ENCODE measurements around the gene ZGLP1. TPM values are rescaled to one million over a fixed set of nuclear protein-coding genes. Genes with fewer than 3 reads are reported as not detected.

ZGLP1 gene
- total and polyA plus RNA-seq, 7 donors, result 1.1 to 6.0 (median 3.0) TPM; not detected in 1

GRCh38 chr19:10256970-10257615 is 52.5 kb downstream of the ZGLP1 start:
- H3K36me3 ChIP-seq, result peaks cover 32 to 63% (median 38%) of the 10 kb centered on the region in 4 donors
- H3K9me3 ChIP-seq, result no peaks in the 10 kb centered on the region
- no peak for DNase-seq
- H3K27me3 ChIP-seq, result no peaks in the 10 kb centered on the region
- 82 to 89% methylated on average over 9 of the region's 9 CpGs for WGBS, 2 donors
- TF ChIP-seq EP300 (IDR thresholded peaks at IDR 0.05), result no peak
- no peak for TF ChIP-seq POLR2A (IDR thresholded peaks at IDR 0.05)
- TF ChIP-seq POLR2AphosphoS5 (IDR thresholded peaks at IDR 0.05), result no peak
- no peak for TF ChIP-seq CTCF (IDR thresholded peaks at IDR 0.05)
- intact Hi-C loops (cut with DNase I), result no loop called here
- H3K27ac ChIP-seq, result no peak overlapping the region
- peaks cover 0 to 12% (median 7%) of the 10 kb centered on the region in 4 donors for H3K4me1 ChIP-seq
- no peak overlapping the region for H3K4me3 ChIP-seq

- DNase-seq, result no peak
- 83 to 89% methylated on average over 18 of the region's 18 CpGs for WGBS, 2 donors
- intact Hi-C loops (cut with DNase I), result no loop called here
Observed at GRCh38 chr19:10256551-10256950, 53.1 kb downstream of the ZGLP1 start.

GRCh38 chr19:10255358-10255757 is 54.3 kb downstream of the ZGLP1 start:
- H3K4me1 ChIP-seq, result peaks cover 0 to 21% (median 13%) of the 10 kb centered on the region in 4 donors
- no peak overlapping the region for H3K4me3 ChIP-seq
- H3K27me3 ChIP-seq, result no peaks in the 10 kb centered on the region
- H3K27ac ChIP-seq, result no peak overlapping the region
- H3K36me3 ChIP-seq, result peaks cover 32 to 63% (median 38%) of the 10 kb centered on the region in 4 donors
- no peak for DNase-seq
- no peak for TF ChIP-seq POLR2A (IDR thresholded peaks at IDR 0.05)
- intact Hi-C loops (cut with DNase I), result no loop called here
- 95% methylated on average over 2 of the region's 2 CpGs for WGBS, 2 donors
- no peaks in the 10 kb centered on the region for H3K9me3 ChIP-seq

More at GRCh38 chr19:10256551-10256950, 53.1 kb downstream of the ZGLP1 start:
- H3K9me3 ChIP-seq, result no peaks in the 10 kb centered on the region
- peaks cover 0 to 12% (median 7%) of the 10 kb centered on the region in 4 donors for H3K4me1 ChIP-seq
- TF ChIP-seq POLR2A (IDR thresholded peaks at IDR 0.05), result no peak
- no peak overlapping the region for H3K27ac ChIP-seq
- no peaks in the 10 kb centered on the region for H3K27me3 ChIP-seq
- H3K4me3 ChIP-seq, result no peak overlapping the region
- H3K36me3 ChIP-seq, result peaks cover 32 to 63% (median 38%) of the 10 kb centered on the region in 4 donors

Small RNA genes within 50 kb of the gene (small RNA-seq; reads per million reads assigned to genes)
- 0 reads per million in 3 donors for gene AC011511.1
- 0 reads per million in 3 donors for gene AC011511.4

Other genes starting within 250 kb of the ZGLP1 start
- 10 to 100 TPM; 25.3 to 44.9 (median 27.9) TPM for gene SHFL, start 223.5 kb downstream of the ZGLP1 start, total RNA-seq
- 10 to 100 TPM; 17.1 to 39.0 (median 23.4) TPM for gene SHFL, start 223.5 kb downstream of the ZGLP1 start, polyA plus RNA-seq
- not detected for gene ANGPTL6, start 207.1 kb downstream of the ZGLP1 start, total RNA-seq
- 1 to 10 TPM in 1 of 3 donors, under 1 TPM in 1, not detected in 1; 0.69 to 1.6 TPM for gene ANGPTL6, start 207.1 kb downstream of the ZGLP1 start, polyA plus RNA-seq
- 10 to 100 TPM; 24.6 to 29.1 (median 25.8) TPM for gene PPAN, start 203.5 kb downstream of the ZGLP1 start, total RNA-seq
- 10 to 100 TPM; 16.2 to 58.7 (median 18.5) TPM for gene PPAN, start 203.5 kb downstream of the ZGLP1 start, polyA plus RNA-seq
- 10 to 100 TPM in 1 of 4 donors, 1 to 10 TPM in 3; 2.9 to 10.3 (median 6.3) TPM for gene P2RY11, start 198.1 kb downstream of the ZGLP1 start, total RNA-seq
- gene P2RY11, start 198.1 kb downstream of the ZGLP1 start, polyA plus RNA-seq, result 10 to 100 TPM in 1 of 3 donors, 1 to 10 TPM in 2; 1.2 to 18.5 (median 1.8) TPM
- 100 to 1,000 TPM; 278 to 392 (median 336) TPM for gene EIF3G, start 189.9 kb downstream of the ZGLP1 start, total RNA-seq
- gene EIF3G, start 189.9 kb downstream of the ZGLP1 start, polyA plus RNA-seq, result 100 to 1,000 TPM; 103 to 210 (median 202) TPM
- 10 to 100 TPM; 22.1 to 47.6 (median 34.9) TPM for gene DNMT1, start 114.9 kb downstream of the ZGLP1 start, total RNA-seq
- 10 to 100 TPM; 12.0 to 47.9 (median 13.6) TPM for gene DNMT1, start 114.9 kb downstream of the ZGLP1 start, polyA plus RNA-seq
- 10 to 100 TPM in 3 of 4 donors, 1 to 10 TPM in 1; 7.1 to 13.0 (median 10.6) TPM for gene S1PR2, start 78.5 kb downstream of the ZGLP1 start, total RNA-seq
- gene S1PR2, start 78.5 kb downstream of the ZGLP1 start, polyA plus RNA-seq, result 1 to 10 TPM; 1.2 to 3.6 (median 3.5) TPM
- 10 to 100 TPM; 37.9 to 68.9 (median 62.8) TPM for gene MRPL4, start 57.6 kb downstream of the ZGLP1 start, total RNA-seq
- 10 to 100 TPM; 45.1 to 85.2 (median 51.1) TPM for gene MRPL4, start 57.6 kb downstream of the ZGLP1 start, polyA plus RNA-seq
- 10 to 100 TPM; 11.0 to 33.1 (median 13.5) TPM for gene ICAM1, start 38.7 kb downstream of the ZGLP1 start, total RNA-seq
- 10 to 100 TPM in 2 of 3 donors, 1 to 10 TPM in 1; 5.4 to 27.0 (median 15.7) TPM for gene ICAM1, start 38.7 kb downstream of the ZGLP1 start, polyA plus RNA-seq
- not detected for gene ICAM4, start 22.9 kb downstream of the ZGLP1 start, total RNA-seq
- gene ICAM4, start 22.9 kb downstream of the ZGLP1 start, polyA plus RNA-seq, result under 1 TPM in 1 of 3 donors, not detected in 2; 0.42 TPM
- gene ICAM5, start 19.9 kb downstream of the ZGLP1 start, total RNA-seq, result under 1 TPM in 2 of 4 donors, not detected in 2; 0.54 to 0.83 TPM
- under 1 TPM in 2 of 3 donors, not detected in 1; 0.23 to 0.92 TPM for gene ICAM5, start 19.9 kb downstream of the ZGLP1 start, polyA plus RNA-seq
- gene FDX2, start 6.2 kb upstream of the ZGLP1 start, total RNA-seq, result 10 to 100 TPM; 25.2 to 45.9 (median 31.9) TPM
- gene FDX2, start 6.2 kb upstream of the ZGLP1 start, polyA plus RNA-seq, result 10 to 100 TPM; 19.2 to 21.6 (median 20.1) TPM
- 10 to 100 TPM; 10.0 to 28.5 (median 14.9) TPM for gene RAVER1, start 23.7 kb upstream of the ZGLP1 start, total RNA-seq
- gene RAVER1, start 23.7 kb upstream of the ZGLP1 start, polyA plus RNA-seq, result 10 to 100 TPM in 2 of 3 donors, 1 to 10 TPM in 1; 8.4 to 37.0 (median 14.8) TPM
- gene ICAM3, start 29.8 kb upstream of the ZGLP1 start, total RNA-seq, result 1 to 10 TPM; 1.9 to 4.2 (median 3.4) TPM
- gene ICAM3, start 29.8 kb upstream of the ZGLP1 start, polyA plus RNA-seq, result 10 to 100 TPM; 24.5 to 45.2 (median 35.4) TPM
- gene TYK2, start 70.8 kb upstream of the ZGLP1 start, total RNA-seq, result 100 to 1,000 TPM in 1 of 4 donors, 10 to 100 TPM in 3; 36.7 to 125 (median 50.3) TPM
- 100 to 1,000 TPM in 1 of 3 donors, 10 to 100 TPM in 2; 35.6 to 117 (median 38.4) TPM for gene TYK2, start 70.8 kb upstream of the ZGLP1 start, polyA plus RNA-seq
- gene CDC37, start 93.7 kb upstream of the ZGLP1 start, total RNA-seq, result 100 to 1,000 TPM; 106 to 144 (median 118) TPM
- gene CDC37, start 93.7 kb upstream of the ZGLP1 start, polyA plus RNA-seq, result 100 to 1,000 TPM; 129 to 294 (median 146) TPM
- 10 to 100 TPM in 3 of 4 donors, 1 to 10 TPM in 1; 7.6 to 14.7 (median 12.9) TPM for gene PDE4A, start 110.7 kb upstream of the ZGLP1 start, total RNA-seq
- gene PDE4A, start 110.7 kb upstream of the ZGLP1 start, polyA plus RNA-seq, result 1 to 10 TPM; 4.2 to 7.2 (median 6.2) TPM
- 10 to 100 TPM; 45.4 to 67.8 (median 53.1) TPM for gene KEAP1, start 193.5 kb upstream of the ZGLP1 start, total RNA-seq
- gene KEAP1, start 193.5 kb upstream of the ZGLP1 start, polyA plus RNA-seq, result 10 to 100 TPM; 43.2 to 62.4 (median 50.5) TPM
- gene S1PR5, start 207.6 kb upstream of the ZGLP1 start, total RNA-seq, result not detected
- gene S1PR5, start 207.6 kb upstream of the ZGLP1 start, polyA plus RNA-seq, result under 1 TPM in 1 of 3 donors, not detected in 2; 0.07 TPM
- 10 to 100 TPM; 11.4 to 25.5 (median 16.7) TPM for gene ATG4D, start 234.1 kb upstream of the ZGLP1 start, total RNA-seq
- 10 to 100 TPM; 70.3 to 82.5 (median 77.5) TPM for gene ATG4D, start 234.1 kb upstream of the ZGLP1 start, polyA plus RNA-seq